COLO668 (cell line): Measurements from ENCODE around the gene DOCK1.

ENCODE experiments used
- DNase-seq: peaks from one replicate; lab custom pipeline; 2025; ENCODE audit not compliant: unreplicated experiment; lab: John Stamatoyannopoulos, UW

DOCK1 gene

GRCh38 chr10:126949161-126949503, 43.9 kb downstream of the DOCK1 start:
- DNase-seq = no peak

- no peak for DNase-seq
Observed at GRCh38 chr10:126950401-126951105, 45.3 kb downstream of the DOCK1 start.

GRCh38 chr10:126953886-126954285, 48.7 kb downstream of the DOCK1 start:
- no peak for DNase-seq

- DNase-seq = peak; percentile 3
Observed at GRCh38 chr10:126955396-126955795, 50.2 kb downstream of the DOCK1 start.

DNA sequence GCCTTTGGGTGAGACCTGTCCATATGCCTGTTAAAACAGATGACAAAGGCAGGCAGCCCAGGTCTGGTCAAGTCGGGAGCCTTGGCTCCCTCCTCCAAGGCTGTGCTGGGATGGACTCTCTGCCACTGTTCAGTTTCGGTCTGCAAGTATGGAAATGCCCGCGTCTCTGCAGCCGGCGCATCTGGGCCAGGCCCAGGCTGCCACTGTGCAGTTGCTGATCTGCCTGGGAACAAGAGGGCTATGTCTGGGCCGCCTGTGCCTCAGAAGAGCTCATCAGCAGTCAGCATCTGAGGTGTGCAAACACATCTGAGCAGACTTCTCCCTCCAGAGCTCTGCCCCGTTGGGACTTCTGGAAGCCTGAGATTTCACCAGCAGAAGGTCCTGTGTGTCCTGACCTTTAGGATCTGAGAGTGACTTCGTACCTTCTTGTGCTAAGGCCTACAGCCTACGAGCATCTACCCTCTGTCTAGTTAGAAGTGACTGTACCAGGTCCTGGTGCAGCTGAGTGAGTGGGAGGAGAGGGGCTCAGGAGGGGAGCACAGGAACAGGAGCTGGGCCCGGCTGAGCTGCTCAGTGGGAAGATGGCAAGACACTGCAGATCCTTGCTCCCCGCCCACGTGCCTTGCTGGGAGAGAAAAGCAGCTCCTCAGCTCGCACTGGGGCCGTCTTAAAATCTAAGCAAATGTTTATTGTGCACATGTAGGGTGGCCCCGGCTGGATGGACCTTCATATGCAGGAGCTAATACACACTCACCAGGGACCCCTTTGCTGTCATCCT, 50.9 kb downstream of the DOCK1 start:
- no peak for DNase-seq

DNA sequence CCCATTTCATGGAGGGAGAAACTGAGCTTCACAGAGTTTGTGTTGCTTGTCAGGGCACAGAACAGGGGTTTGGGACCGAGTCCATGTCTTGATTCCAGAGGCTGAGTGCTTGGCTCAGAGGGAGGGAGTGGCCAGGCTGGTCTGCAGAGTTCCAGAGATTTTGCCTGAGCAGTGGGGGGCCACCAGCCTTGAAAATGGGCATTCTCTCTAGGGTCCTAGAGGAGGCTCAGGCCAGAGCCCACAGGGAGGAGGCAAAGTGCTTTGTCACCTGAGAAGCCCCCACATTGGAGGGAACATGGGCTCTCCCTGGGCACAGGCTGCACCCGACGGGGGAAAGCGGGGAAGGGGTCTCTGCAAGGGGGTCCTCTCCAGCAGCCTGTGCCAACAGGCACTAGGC, 51.5 kb downstream of the DOCK1 start:
- no peak for DNase-seq

GRCh38 chr10:126957111-126957510, 51.9 kb downstream of the DOCK1 start:
- no peak for DNase-seq

GRCh38 chr10:126959431-126959830, 54.2 kb downstream of the DOCK1 start:
- no peak for DNase-seq

DNA sequence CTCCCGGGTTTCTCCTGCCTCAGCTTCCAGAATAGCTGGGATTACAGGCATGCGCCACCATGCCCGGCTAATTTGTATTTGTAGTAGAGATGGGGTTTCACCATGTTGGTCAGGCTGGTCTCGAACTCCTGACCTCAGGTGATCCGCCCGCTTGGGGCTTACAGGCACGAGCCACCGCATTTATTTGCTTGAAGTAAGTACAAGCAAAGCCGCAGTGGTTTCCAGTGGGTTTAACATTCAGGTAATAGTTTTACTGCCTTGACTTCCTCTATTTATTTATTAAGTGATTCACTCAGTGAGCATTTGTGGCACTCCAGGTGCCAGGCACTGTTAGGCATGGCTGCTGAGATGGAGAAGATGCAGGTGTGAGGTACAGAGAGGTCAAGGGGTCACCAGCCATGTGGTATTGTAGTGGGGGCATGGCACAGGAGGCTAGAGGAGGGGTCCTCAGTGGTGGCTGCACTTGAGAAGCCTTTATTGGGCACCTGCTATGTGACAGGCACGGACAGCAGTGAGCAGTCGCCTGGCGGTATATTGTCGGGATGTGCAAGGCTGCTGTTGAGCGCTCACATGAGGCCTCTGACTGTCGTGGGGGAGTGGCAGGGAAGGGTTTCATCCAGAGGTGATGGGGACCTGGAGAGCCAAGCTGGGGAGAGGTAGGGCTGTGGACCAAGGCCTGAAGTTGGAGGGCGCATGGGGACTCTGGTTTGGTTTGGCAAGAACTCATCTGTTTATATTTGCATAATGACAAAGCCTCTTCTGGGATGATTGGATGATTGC, 54.9 kb downstream of the DOCK1 start:
- no peak for DNase-seq

- DNase-seq = no peak
Observed at GRCh38 chr10:126963354-126963753, 58.1 kb downstream of the DOCK1 start.

- no peak for DNase-seq
Observed at GRCh38 chr10:126964190-126964589, 59.0 kb downstream of the DOCK1 start.

- DNase-seq = no peak
Observed at GRCh38 chr10:126966938-126967337, 61.7 kb downstream of the DOCK1 start.

DNA sequence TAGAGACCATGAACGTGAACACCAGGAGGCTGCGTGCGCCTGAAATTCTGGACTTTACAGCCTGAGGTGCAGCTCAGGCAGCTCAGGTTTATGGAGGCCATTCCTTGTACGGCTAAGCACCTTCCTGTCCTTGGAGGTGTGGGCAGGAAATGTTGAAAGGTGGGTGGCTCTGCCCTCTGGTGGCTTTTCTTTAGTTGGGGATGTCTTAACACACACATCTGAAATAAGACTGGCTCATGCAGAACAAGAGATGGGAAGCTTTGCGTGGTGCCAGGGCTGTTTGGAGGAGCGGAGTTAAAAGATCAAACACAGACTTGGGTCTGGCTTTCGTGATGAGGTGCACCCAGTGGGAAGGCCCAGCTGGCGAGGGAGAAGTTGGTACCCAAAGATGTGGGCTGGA, 64.1 kb downstream of the DOCK1 start:
- peak; percentile 20 for DNase-seq

DNA sequence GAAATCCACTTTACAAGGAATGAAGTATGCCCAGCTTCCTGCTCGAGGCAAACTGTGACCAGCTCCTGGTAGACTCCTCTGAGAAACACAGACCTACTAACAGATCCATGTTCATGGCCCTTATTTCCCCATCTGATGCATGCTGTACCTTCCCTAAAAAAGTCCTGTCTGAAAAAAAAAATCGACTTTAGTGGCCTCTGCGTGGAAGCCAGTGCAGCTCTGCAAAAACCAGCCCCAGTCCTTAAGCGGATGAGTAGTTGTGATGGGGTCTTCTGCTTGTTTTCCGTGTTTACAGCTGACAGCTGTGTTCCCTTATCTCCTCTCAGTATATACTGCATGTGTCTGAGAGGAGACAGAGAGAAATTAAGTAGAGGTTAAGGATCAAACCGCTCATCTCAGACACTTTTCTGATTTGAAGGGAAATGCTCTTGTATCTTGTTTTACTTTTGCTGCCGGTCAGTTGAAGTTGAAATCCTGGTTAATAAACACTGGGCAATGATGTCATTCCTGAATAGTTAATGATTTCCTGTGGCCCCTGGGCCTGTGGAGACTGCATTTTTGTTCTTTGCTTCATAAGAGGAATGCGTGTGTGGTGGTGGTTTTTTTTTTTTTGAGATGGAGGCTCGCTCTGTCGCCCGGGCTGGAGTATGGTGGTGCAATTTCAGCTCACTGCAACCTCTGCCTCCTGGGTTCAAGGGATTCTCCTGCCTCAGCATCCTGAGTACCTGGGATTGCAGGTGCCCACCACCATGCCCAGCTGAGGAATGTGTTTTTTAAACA, 67.6 kb downstream of the DOCK1 start:
- no peak for DNase-seq

GRCh38 chr10:126975221-126975620, 70.0 kb downstream of the DOCK1 start:
- DNase-seq = no peak

GRCh38 chr10:126977216-126977615, 72.0 kb downstream of the DOCK1 start:
- no peak for DNase-seq

DNA sequence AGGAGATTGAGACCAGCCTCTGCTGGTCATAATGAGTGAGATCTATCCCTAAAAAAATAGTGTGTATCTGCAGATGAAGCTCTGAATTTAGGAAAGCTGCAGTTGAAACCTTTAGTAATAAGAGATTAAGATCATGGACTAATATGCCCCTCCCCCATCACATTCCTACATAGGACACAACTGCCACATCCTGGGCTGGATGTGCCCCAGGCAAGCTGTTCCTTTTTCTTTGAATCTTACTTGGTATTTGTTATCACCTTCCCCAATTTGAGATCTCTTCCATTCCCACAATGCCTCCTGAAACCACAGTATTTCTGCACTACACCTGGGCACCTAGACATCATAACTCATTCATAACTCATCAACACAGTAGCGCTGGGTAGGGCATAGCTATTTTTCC, 74.1 kb downstream of the DOCK1 start:
- no peak for DNase-seq

GRCh38 chr10:126993208-126993607, 88.0 kb downstream of the DOCK1 start:
- no peak for DNase-seq

- no peak for DNase-seq
Observed at GRCh38 chr10:126997801-126998590, 92.8 kb downstream of the DOCK1 start.

DNA sequence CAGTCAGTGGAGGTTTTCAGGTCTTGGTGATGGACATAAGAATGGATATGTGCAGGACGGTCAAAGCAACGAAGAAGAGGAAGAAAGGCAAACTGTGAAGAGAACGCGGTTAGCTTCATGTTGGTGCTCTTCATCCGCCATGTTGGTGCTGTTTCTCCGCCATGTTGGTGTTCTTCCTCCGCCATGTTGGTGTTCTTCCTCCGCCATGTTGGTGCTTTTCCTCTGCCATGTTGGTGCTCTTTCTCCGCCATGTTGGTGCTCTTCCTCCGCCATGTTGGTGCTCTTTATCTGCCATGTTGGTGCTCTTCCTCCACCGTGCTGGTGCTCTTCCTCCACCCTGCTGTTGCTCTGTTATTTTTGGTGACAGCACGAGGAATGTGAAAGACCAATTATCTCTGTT, 95.4 kb downstream of the DOCK1 start:
- no peak for DNase-seq
